HepG2 (cell line): ENCODE data around the gene EDC3. TPM values are rescaled to one million over a fixed set of nuclear protein-coding genes. Genes with fewer than 3 reads are reported as not detected.

Experiments used
- GZF1 ChIP-seq: sonication (generic); formaldehyde crosslinking; IDR thresholded peaks from 2 replicates; pipeline ENCODE4 v1.5.1; 2020; ENCODE audit warnings: mild to moderate bottlenecking, missing genetic modification reagents
- HNF4G ChIP-seq, 2 experiments: sonication (generic) in 1 of 2; formaldehyde crosslinking in 1 of 2; IDR thresholded peaks; 2 replicates each; pipeline versions ENCODE4 v1.4.0 to v1.6.1; 2011 to 2020; ENCODE audit warnings: borderline replicate concordance in 2 of 2, low read depth in 2 of 2, mild to moderate bottlenecking in 2 of 2, low read length in 1 of 2, missing genetic modification reagents in 1 of 2, moderate library complexity in 1 of 2
- MAFF ChIP-seq: IDR thresholded peaks from 2 replicates; pipeline ENCODE4 v1.6.1; 2011; ENCODE audit warnings: low read depth, low read length, improper control_type of control experiment
- MED1 ChIP-seq: sonication (generic); formaldehyde crosslinking; IDR thresholded peaks from 2 replicates; pipeline ENCODE4 v1.4.0; 2020; ENCODE audit warnings: missing genetic modification reagents
- SMAD9 ChIP-seq: sonication (generic); formaldehyde crosslinking; IDR thresholded peaks from 2 replicates; pipeline ENCODE4 v1.5.1; 2020; ENCODE audit warnings: mild to moderate bottlenecking, missing genetic modification reagents
- ZNF556 ChIP-seq: sonication (generic); formaldehyde crosslinking; IDR thresholded peaks from 2 replicates; pipeline ENCODE4 v1.4.0; 2020; ENCODE audit warnings: mild to moderate bottlenecking, missing genetic modification reagents, borderline replicate concordance
- ZNF570 ChIP-seq: sonication (generic); formaldehyde crosslinking; IDR thresholded peaks from 2 replicates; pipeline ENCODE4 v1.4.0; 2020; ENCODE audit warnings: mild to moderate bottlenecking, missing genetic modification reagents, borderline replicate concordance
- ZNF572 ChIP-seq: sonication (generic); formaldehyde crosslinking; IDR thresholded peaks from 2 replicates; pipeline ENCODE4 v1.5.1; 2020; ENCODE audit warnings: mild to moderate bottlenecking, missing genetic modification reagents
- ZNF761 ChIP-seq: sonication (generic); formaldehyde crosslinking; conservative IDR thresholded peaks from 2 replicates; pipeline ENCODE4 v1.4.0; 2020; ENCODE audit warnings: mild to moderate bottlenecking, missing genetic modification reagents
- polyA plus RNA-seq, 8 experiments: library from polyadenylated mRNA; depleted of rRNA in 3 of 8; stranded (reverse) in 7 of 8; unstranded in 1 of 8; fragments of >200 nt; fragmentation: Illumina TruSeq in 4 of 8; extraction: Trizol in 4 of 8; gene quantifications; 2 replicates each; pipeline versions ENCODE4 v1.2.1 to v1.2.3, GENCODE V29; 2011 to 2016; ENCODE audit warnings: low read depth in 4 of 8, missing spikeins in 1 of 8, mixed read lengths in 1 of 8; ENCODE audit not compliant: insufficient read depth in 1 of 8
- total RNA-seq, 5 experiments: library from RNA; depleted of rRNA; stranded (reverse); fragments of >200 nt; fragmentation: Illumina TruSeq; extraction: Trizol; gene quantifications; 2 replicates each; pipeline ENCODE4 v1.2.3, GENCODE V29; 2016; ENCODE audit warnings: low read depth in 1 of 5
- TF ChIP-seq, protein P1 (sequence below): IDR thresholded peaks from 2 replicates; pipeline ENCODE4 v1.6.1; 2018; ENCODE audit warnings: missing genetic modification reagents
- TF ChIP-seq, protein P2 (sequence below): sonication (generic); formaldehyde crosslinking; IDR thresholded peaks from 2 replicates; pipeline ENCODE4 v1.4.0; 2020; ENCODE audit warnings: missing genetic modification reagents
- TF ChIP-seq, protein P3 (sequence below): sonication (generic); formaldehyde crosslinking; IDR thresholded peaks from 2 replicates; pipeline ENCODE4 v1.4.0; 2020; ENCODE audit warnings: missing genetic modification reagents
- TF ChIP-seq, protein P4 (sequence below): sonication (generic); formaldehyde crosslinking; IDR thresholded peaks from 2 replicates; pipeline ENCODE4 v1.9.0; 2021; ENCODE audit warnings: mild to moderate bottlenecking, missing genetic modification reagents

The EDC3 gene
- total and polyA plus RNA-seq, 2 of the 13 experiments (the other 11 are each of a cell fraction or from before 2014, with no cell fraction given): 17.4 to 32.0 TPM

DNA sequence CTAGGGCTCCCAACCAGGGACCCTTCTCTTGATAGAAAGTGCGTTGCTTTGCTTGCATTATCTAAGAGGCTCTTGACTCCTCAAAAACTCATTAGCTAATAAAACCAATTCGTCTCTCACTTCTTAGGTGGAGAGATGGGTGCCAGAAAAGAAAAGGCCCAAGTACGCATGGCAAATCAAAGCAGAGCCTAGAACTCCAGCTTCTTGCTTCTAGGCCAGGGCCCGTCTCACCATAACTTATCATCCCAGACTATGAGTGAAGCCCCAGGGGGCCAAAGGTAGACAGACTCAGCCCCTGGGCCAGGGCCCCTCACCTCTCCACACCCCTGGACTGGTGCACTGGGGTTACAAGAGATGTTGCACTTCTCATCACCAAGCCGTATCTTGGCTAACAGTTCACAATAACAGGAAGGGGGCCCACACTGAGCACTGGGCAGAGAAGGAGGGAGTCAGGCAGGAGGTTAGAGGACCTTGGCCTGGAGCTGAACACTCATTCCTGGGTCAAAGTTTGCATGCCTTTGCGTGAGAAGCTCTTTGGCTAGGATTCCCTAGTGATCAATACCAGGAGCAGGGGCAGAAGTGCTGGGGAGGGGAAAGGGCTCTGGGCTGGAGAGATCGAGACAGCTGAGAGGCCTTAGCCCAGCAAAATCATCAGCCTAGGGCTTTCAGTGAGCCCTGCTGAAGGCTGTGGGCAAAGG is 34.9 kb upstream of the EDC3 start (continued):
- TF ChIP-seq, protein P1, sequence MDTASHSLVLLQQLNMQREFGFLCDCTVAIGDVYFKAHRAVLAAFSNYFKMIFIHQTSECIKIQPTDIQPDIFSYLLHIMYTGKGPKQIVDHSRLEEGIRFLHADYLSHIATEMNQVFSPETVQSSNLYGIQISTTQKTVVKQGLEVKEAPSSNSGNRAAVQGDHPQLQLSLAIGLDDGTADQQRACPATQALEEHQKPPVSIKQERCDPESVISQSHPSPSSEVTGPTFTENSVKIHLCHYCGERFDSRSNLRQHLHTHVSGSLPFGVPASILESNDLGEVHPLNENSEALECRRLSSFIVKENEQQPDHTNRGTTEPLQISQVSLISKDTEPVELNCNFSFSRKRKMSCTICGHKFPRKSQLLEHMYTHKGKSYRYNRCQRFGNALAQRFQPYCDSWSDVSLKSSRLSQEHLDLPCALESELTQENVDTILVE (CRISPR knock-in tag): no peak
- TF ChIP-seq MED1 (CRISPR knock-in tag) (peak; percentile 97), ZNF761 (no peak), HNF4G (IDR thresholded peaks at IDR 0.05; ENCODE audit: borderline replicate concordance, low read depth, low read length) (peak; percentile 96), HNF4G (CRISPR knock-in tag; IDR thresholded peaks at IDR 0.05; ENCODE audit: borderline replicate concordance, low read depth) (peak; percentile 97), ZNF572 (CRISPR knock-in tag) (no peak), MAFF (peak; percentile 23; the same call in 1 of the 2 replicates), ZNF556 (CRISPR knock-in tag) (peak; percentile 89; the same call in 1 of the 2 replicates), GZF1 (no peak), SMAD9 (CRISPR knock-in tag) (no peak), ZNF570 (CRISPR knock-in tag) (no peak)
- TF ChIP-seq, protein P2, sequence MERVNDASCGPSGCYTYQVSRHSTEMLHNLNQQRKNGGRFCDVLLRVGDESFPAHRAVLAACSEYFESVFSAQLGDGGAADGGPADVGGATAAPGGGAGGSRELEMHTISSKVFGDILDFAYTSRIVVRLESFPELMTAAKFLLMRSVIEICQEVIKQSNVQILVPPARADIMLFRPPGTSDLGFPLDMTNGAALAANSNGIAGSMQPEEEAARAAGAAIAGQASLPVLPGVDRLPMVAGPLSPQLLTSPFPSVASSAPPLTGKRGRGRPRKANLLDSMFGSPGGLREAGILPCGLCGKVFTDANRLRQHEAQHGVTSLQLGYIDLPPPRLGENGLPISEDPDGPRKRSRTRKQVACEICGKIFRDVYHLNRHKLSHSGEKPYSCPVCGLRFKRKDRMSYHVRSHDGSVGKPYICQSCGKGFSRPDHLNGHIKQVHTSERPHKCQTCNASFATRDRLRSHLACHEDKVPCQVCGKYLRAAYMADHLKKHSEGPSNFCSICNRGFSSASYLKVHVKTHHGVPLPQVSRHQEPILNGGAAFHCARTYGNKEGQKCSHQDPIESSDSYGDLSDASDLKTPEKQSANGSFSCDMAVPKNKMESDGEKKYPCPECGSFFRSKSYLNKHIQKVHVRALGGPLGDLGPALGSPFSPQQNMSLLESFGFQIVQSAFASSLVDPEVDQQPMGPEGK: peak; percentile 81
- TF ChIP-seq, protein P3, sequence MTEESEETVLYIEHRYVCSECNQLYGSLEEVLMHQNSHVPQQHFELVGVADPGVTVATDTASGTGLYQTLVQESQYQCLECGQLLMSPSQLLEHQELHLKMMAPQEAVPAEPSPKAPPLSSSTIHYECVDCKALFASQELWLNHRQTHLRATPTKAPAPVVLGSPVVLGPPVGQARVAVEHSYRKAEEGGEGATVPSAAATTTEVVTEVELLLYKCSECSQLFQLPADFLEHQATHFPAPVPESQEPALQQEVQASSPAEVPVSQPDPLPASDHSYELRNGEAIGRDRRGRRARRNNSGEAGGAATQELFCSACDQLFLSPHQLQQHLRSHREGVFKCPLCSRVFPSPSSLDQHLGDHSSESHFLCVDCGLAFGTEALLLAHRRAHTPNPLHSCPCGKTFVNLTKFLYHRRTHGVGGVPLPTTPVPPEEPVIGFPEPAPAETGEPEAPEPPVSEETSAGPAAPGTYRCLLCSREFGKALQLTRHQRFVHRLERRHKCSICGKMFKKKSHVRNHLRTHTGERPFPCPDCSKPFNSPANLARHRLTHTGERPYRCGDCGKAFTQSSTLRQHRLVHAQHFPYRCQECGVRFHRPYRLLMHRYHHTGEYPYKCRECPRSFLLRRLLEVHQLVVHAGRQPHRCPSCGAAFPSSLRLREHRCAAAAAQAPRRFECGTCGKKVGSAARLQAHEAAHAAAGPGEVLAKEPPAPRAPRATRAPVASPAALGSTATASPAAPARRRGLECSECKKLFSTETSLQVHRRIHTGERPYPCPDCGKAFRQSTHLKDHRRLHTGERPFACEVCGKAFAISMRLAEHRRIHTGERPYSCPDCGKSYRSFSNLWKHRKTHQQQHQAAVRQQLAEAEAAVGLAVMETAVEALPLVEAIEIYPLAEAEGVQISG (CRISPR knock-in tag): peak; percentile 77
- TF ChIP-seq, protein P4, sequence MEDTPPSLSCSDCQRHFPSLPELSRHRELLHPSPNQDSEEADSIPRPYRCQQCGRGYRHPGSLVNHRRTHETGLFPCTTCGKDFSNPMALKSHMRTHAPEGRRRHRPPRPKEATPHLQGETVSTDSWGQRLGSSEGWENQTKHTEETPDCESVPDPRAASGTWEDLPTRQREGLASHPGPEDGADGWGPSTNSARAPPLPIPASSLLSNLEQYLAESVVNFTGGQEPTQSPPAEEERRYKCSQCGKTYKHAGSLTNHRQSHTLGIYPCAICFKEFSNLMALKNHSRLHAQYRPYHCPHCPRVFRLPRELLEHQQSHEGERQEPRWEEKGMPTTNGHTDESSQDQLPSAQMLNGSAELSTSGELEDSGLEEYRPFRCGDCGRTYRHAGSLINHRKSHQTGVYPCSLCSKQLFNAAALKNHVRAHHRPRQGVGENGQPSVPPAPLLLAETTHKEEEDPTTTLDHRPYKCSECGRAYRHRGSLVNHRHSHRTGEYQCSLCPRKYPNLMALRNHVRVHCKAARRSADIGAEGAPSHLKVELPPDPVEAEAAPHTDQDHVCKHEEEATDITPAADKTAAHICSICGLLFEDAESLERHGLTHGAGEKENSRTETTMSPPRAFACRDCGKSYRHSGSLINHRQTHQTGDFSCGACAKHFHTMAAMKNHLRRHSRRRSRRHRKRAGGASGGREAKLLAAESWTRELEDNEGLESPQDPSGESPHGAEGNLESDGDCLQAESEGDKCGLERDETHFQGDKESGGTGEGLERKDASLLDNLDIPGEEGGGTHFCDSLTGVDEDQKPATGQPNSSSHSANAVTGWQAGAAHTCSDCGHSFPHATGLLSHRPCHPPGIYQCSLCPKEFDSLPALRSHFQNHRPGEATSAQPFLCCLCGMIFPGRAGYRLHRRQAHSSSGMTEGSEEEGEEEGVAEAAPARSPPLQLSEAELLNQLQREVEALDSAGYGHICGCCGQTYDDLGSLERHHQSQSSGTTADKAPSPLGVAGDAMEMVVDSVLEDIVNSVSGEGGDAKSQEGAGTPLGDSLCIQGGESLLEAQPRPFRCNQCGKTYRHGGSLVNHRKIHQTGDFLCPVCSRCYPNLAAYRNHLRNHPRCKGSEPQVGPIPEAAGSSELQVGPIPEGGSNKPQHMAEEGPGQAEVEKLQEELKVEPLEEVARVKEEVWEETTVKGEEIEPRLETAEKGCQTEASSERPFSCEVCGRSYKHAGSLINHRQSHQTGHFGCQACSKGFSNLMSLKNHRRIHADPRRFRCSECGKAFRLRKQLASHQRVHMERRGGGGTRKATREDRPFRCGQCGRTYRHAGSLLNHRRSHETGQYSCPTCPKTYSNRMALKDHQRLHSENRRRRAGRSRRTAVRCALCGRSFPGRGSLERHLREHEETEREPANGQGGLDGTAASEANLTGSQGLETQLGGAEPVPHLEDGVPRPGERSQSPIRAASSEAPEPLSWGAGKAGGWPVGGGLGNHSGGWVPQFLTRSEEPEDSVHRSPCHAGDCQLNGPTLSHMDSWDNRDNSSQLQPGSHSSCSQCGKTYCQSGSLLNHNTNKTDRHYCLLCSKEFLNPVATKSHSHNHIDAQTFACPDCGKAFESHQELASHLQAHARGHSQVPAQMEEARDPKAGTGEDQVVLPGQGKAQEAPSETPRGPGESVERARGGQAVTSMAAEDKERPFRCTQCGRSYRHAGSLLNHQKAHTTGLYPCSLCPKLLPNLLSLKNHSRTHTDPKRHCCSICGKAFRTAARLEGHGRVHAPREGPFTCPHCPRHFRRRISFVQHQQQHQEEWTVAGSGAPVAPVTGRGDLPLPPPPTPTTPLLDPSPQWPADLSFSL (CRISPR knock-in tag): no peak
